GM12891 (cell line): ENCODE measurements around the gene GOLGA6L7.

Source experiments
- POLR2A ChIP-seq: IDR thresholded peaks from 2 replicates; pipeline ENCODE4 v1.6.1; 2011; ENCODE audit warnings: low read depth, low read length, control low read depth
- POLR2AphosphoS5 ChIP-seq: IDR thresholded peaks from 2 replicates; pipeline ENCODE4 v1.6.1; 2011; ENCODE audit warnings: low read depth, low read length, control low read depth
- POU2F2 ChIP-seq: IDR thresholded peaks from 2 replicates; pipeline ENCODE4 v1.6.1; 2011; ENCODE audit warnings: low read depth, mild to moderate bottlenecking, control low read depth, low read length, moderate library complexity
- SPI1 ChIP-seq: IDR thresholded peaks from 2 replicates; pipeline ENCODE4 v1.6.1; 2011; ENCODE audit warnings: low read depth, low read length, control low read depth
- TAF1 ChIP-seq: IDR thresholded peaks from 2 replicates; pipeline ENCODE4 v1.6.1; 2011; ENCODE audit warnings: low read depth, low read length, control low read depth

DNA sequence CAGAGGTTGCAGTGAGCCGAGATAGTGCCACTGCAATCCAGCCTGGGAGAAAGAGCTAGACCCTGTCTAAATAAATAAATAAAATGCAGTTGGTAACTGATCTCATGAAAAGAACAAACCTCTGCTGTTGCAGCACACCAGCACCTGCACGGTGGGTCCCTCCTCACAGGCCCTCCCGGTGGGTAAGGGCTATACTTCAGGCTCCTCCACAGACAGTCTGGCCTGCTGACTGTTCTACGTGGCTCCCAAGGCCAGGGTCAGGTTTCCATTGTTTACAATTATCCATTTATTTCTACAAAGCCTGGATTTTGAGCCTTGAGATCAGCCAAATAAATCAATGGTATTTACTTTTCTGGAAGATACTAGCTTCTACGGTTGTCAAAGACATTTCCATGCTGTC lies 32.2 kb upstream of the GOLGA6L7 start:
- TF ChIP-seq TAF1, result no peak
- TF ChIP-seq POLR2A, result no peak
- TF ChIP-seq POLR2AphosphoS5, result no peak
- TF ChIP-seq POU2F2, result no peak
- TF ChIP-seq SPI1, result no peak
